KMS-11 (cell line): ENCODE data around the gene OR51F2.

Experiments
- H2AFZ ChIP-seq: fragments of 200-600 bp; sonication (generic); 2 replicates; pipeline ENCODE4 v1.6.1; 2016; ENCODE audit warnings: antibody characterized with exemption, mixed run types, low read depth
- H3K27ac ChIP-seq: fragments of 200-600 bp; sonication (generic); 2 replicates; pipeline ENCODE4 v1.6.1; 2016; ENCODE audit warnings: mild to moderate bottlenecking, mixed run types
- H3K27me3 ChIP-seq: fragments of 200-600 bp; sonication (generic); 2 replicates; pipeline ENCODE4 v1.6.1; 2017; ENCODE audit warnings: mild to moderate bottlenecking, low read depth, mixed run types, moderate library complexity; ENCODE audit not compliant: insufficient read depth
- H3K36me3 ChIP-seq: fragments of 200-600 bp; sonication (generic); 2 replicates; pipeline ENCODE4 v1.6.1; 2017; ENCODE audit warnings: mild to moderate bottlenecking, mixed run types; ENCODE audit not compliant: insufficient read depth
- H3K4me1 ChIP-seq: fragments of 200-600 bp; sonication (generic); 2 replicates; pipeline ENCODE4 v1.6.1; 2016; ENCODE audit warnings: mild to moderate bottlenecking, low read depth, mixed run types; ENCODE audit not compliant: poor library complexity, severe bottlenecking
- H3K4me2 ChIP-seq: fragments of 200-600 bp; sonication (generic); 2 replicates; pipeline ENCODE4 v1.7.0; 2016; ENCODE audit warnings: mild to moderate bottlenecking, mixed run types
- H3K4me3 ChIP-seq: fragments of 200-600 bp; sonication (generic); IDR thresholded peaks from 2 replicates; pipeline ENCODE4 v1.6.1; 2017; ENCODE audit warnings: low read depth, low read length, mixed read lengths; ENCODE audit not compliant: insufficient read depth
- H3K79me2 ChIP-seq: fragments of 200-600 bp; sonication (generic); 2 replicates; pipeline ENCODE4 v1.6.1; 2016; ENCODE audit warnings: low read depth, mixed run types; ENCODE audit not compliant: insufficient read depth
- H3K9ac ChIP-seq: fragments of 200-600 bp; sonication (generic); 2 replicates; pipeline ENCODE4 v1.6.1; 2016; ENCODE audit warnings: mild to moderate bottlenecking, mixed run types
- H4K20me1 ChIP-seq: fragments of 200-600 bp; sonication (generic); 2 replicates; pipeline ENCODE4 v1.6.1; 2016; ENCODE audit warnings: mild to moderate bottlenecking, mixed run types; ENCODE audit not compliant: insufficient read depth
- TF ChIP-seq, protein P1 (sequence below): fragments of 200-600 bp; sonication (generic); conservative IDR thresholded peaks from 2 replicates; pipeline ENCODE4 v1.6.1; 2017; ENCODE audit warnings: low read depth, mild to moderate bottlenecking, antibody characterized with exemption, low read length, moderate library complexity, mixed read lengths

OR51F2 gene

DNA sequence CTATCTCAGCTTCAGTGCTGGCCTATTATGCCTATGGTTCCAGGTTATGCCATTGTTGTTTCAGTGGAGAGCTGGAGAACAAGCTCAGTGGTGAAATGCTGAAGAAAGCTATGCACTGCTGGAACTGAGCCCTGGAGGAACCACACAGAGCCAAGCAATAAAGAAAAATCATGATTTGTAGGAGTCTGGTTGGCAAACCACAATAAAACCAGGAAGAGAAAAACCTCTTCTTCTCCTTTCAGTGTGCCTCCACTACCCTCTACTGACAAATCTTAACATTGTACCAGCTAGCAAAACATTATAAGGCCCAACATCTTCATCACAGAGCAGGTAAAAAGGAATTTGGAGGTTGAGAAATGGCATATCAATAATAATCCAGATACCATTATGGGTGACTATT lies 5.3 kb downstream of the OR51F2 start:
- Histone ChIP-seq H3K27ac (no peak overlapping the region), H4K20me1 (no peaks in the 10 kb centered on the region), H3K4me1 (no peaks in the 10 kb centered on the region), H3K36me3 (no peaks in the 10 kb centered on the region), H3K27me3 (no peaks in the 10 kb centered on the region), H3K9ac (no peak overlapping the region), H3K4me3 (no peak overlapping the region), H3K79me2 (no peaks in the 10 kb centered on the region), H2AFZ (no peak overlapping the region), H3K4me2 (no peak overlapping the region)
- TF ChIP-seq, protein P1, sequence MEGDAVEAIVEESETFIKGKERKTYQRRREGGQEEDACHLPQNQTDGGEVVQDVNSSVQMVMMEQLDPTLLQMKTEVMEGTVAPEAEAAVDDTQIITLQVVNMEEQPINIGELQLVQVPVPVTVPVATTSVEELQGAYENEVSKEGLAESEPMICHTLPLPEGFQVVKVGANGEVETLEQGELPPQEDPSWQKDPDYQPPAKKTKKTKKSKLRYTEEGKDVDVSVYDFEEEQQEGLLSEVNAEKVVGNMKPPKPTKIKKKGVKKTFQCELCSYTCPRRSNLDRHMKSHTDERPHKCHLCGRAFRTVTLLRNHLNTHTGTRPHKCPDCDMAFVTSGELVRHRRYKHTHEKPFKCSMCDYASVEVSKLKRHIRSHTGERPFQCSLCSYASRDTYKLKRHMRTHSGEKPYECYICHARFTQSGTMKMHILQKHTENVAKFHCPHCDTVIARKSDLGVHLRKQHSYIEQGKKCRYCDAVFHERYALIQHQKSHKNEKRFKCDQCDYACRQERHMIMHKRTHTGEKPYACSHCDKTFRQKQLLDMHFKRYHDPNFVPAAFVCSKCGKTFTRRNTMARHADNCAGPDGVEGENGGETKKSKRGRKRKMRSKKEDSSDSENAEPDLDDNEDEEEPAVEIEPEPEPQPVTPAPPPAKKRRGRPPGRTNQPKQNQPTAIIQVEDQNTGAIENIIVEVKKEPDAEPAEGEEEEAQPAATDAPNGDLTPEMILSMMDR = no peak

DNA sequence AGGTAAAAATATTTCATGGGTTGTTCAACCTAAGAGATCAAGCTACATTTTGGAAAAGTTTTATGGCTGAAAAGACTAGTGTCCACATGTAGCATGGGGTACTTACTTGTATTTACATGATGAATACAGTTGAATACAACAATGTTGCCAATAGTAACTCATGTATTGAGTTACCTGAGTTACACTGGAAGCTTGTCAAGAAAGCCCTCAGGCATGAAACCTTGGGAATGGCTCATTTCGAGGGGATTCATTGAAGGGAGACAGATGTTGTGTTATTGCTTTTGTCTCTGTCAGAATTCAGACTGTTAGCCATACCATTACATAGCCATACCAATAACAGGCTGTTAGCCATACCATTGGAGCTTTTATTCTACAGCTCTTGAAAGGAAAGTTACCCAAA lies 9.2 kb downstream of the OR51F2 start:
- Histone ChIP-seq H3K4me3 (no peak overlapping the region), H3K36me3 (no peaks in the 10 kb centered on the region), H3K9ac (no peak overlapping the region), H3K27me3 (no peaks in the 10 kb centered on the region), H3K4me1 (no peaks in the 10 kb centered on the region), H4K20me1 (no peaks in the 10 kb centered on the region), H2AFZ (no peak overlapping the region), H3K4me2 (no peak overlapping the region), H3K27ac (no peak overlapping the region), H3K79me2 (no peaks in the 10 kb centered on the region)
- TF ChIP-seq, protein P1 = no peak

DNA sequence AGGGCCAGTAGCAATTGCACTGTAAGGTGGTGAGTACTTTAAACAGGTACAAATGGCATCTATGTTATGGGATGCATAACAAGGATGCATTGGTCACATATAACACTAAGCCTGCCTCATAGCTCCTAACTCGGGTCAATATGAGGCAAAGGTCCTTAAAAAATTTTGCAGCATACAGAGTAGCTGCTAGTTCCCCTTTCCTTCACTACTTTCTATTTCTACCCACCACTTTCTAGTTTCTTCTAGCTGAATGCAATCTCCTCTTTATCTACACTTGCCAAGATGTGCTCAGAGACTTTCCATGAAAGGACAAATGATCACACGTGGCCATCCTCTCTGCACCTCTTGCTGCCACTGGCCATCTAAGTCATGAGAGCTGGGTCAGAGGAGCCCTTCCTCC lies 9.8 kb downstream of the OR51F2 start:
- Histone ChIP-seq H4K20me1 (no peaks in the 10 kb centered on the region), H3K36me3 (no peaks in the 10 kb centered on the region), H3K27me3 (no peaks in the 10 kb centered on the region), H3K4me1 (no peaks in the 10 kb centered on the region), H2AFZ (no peak overlapping the region), H3K79me2 (no peaks in the 10 kb centered on the region), H3K27ac (no peak overlapping the region), H3K4me2 (no peak overlapping the region), H3K4me3 (no peak overlapping the region), H3K9ac (no peak overlapping the region)
- TF ChIP-seq, protein P1 = no peak

DNA sequence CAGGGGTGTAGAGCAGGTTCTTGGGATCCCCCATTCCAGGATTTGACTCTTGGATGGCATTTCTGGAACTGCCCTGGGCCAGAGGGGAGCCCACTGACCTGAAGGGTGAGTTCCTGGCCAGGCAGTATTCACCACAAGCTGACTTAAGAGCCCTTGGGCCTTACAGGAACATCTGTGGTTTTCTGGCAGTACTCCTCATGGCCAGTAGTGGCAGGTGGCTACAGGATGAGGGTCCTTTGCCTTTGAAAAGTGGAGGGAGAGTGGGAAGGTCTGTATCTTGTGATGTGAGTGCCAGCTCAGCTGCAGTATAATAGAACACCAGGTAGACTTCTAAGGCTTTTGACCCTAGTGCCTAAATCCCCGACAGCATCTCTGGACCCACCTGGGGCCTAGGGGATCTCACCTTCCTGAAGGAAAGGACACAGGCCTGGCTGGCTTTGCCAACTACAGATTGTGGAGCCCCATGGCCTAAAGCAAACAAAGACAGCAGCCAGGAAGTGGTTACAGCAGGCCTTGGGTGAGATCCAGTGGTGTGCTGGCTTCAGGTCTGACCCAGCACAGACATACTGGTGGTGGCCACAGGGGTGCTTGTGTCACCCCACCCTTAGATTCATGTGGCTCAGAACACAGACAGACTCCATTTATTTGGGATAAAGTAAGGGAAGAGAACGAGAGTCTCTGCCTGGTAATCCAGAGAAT lies 18.9 kb downstream of the OR51F2 start:
- Histone ChIP-seq H3K36me3 (no peaks in the 10 kb centered on the region), H4K20me1 (no peaks in the 10 kb centered on the region), H3K79me2 (no peaks in the 10 kb centered on the region), H3K9ac (no peak overlapping the region), H3K4me1 (no peaks in the 10 kb centered on the region), H3K4me2 (no peak overlapping the region), H3K4me3 (no peak overlapping the region), H3K27ac (no peak overlapping the region), H3K27me3 (no peaks in the 10 kb centered on the region), H2AFZ (no peak overlapping the region)
- TF ChIP-seq, protein P1 = no peak
